HG03097 (cell line): ENCODE results near the gene PLG.
"Not testable (repeated sequence)": the region's sequence is repeated elsewhere in the genome, so short reads cannot be mapped to it uniquely, and the experiment has no call there.

Source experiments
- ATAC-seq: cut with Tn5 transposase; IDR thresholded peaks from one replicate; pipeline ENCODE4 v1.9.1; 2021; ENCODE audit not compliant: unreplicated experiment, low FRiP score

The PLG gene

GRCh38 chr6:160768101-160768500 lies 66.1 kb downstream of the PLG start:
- no peak for ATAC-seq

DNA sequence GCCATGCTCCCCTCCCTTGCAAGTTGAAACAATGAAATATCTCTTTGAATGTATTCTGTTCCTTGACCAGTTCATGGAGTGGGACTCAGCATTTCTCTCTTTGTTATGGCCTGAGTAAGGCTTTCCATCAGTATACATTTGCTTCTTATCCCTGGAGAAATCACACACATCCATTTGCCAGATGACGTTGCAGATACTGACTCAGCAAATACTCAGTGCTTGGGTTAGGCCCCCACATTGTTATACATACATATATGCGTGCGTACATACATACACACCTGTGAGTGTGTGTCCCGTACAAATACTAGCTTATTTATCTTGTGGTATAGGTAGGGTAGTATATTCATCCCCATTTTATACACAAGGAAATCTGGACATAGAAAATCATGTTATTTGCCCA lies 72.4 kb downstream of the PLG start:
- no peak for ATAC-seq

DNA sequence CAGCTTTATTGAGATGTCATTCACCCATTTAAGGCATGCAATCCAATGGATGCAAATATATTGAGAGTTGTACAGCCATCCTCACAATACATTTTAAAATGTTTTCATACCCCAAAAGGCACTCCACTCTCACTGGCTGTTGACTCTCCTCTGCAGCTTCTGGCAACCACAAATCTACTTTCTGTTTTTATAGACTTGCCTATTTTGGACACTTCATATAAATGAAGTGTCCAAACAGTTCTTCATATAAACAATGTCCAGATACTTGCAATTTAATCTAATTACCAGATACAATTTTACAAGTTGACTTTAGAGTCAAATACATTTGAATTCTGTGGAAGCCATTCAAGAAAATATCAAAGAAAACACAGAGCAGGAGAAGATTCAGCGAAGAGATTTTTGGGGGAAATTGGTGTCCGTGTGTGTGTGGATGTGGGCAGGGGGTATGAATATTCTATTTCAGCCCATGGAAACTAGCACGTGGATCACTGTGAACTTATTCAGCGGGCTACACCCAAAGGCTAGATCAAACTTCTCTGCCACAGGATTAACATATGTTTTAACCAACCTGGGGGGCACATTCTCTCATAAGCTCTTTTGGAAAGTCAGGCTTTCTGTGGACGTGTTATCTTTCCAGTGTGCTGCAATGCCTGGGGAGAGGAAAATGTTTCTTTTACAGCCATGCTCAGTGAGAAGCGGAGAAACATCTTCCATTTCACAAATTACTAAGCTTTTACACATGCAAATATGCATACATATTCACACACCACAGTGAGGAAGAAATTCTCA lies 73.9 kb downstream of the PLG start:
- no peak for ATAC-seq

DNA sequence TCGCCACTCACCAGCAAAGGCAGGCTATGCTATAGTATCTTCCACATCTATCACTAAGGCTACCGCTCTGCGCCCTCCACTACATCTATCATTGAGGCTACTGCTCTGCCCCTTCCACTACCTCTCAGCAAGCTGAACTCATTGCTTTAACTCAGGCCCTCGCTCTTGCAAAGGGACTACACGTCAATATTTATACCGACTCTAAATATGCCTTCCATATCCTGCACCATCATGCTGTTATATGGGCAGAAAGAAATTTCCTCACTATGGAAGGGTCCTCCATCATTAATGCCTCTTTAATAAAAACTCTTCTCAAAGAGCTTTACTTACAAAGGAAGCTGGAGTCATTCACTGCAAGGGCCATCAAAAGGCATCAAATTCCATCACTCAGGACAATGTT lies 77.1 kb downstream of the PLG start:
- not testable (repeated sequence) for ATAC-seq

- not testable (repeated sequence) for ATAC-seq
These were observed 78.6 kb downstream of the PLG start for GRCh38 chr6:160780656-160781055.

DNA sequence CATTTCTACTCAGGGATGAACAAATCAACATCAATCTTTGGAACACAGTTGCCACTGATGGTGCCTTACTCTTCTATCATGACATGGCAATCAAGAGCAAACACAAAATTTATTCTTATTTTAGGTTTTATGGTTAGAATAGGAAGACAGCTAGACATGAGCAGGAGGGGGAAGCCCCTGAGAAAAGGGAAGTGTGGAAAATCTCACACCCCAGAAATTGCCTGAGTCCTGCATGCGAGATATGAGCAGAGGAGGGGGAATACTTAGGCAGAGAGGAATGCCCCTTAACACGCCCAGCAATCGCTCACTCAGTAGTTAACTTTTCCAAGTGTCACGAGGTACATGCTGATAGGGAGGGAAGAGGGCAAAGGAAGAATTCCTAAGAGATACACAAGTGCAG lies 79.3 kb downstream of the PLG start:
- ATAC-seq = no peak

DNA sequence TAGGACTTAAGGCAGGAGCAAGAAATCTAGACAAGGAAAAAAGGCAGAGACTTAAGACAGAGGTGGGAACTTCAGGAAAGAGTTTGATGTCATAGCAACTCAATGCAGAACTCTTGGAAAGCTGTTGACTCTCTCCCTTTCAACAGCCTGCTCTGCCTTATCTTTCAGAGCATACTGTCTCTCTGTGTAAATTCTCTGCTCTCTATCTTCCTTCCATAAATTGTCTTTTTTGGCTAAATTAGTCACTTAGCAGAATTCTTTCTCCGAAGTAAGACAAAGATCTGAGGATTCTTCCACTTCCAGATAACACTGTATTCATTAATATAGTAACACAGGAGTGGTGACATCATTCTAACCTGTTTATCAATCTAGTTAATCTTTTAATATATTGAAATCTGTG lies 80.2 kb downstream of the PLG start:
- no peak for ATAC-seq

DNA sequence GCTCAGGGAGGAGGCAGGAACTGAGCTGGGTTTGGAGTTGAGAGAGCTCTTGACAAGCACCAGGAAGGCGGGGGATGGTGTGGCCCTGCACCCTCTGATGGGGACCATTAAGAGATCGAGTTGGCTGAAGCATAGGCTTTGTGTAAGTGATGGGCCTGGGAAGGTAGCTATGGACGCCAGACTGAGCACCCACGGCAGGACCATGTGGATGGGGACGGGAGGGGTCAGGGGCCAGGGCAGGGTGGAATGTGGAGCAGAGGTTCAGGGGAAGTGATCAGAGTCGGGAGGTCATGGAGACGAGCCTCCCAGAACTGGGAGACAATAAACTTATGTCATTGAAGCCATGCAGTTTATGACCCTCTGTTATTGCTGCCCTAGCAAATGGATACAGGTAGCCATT lies 81.7 kb downstream of the PLG start:
- no peak for ATAC-seq

DNA sequence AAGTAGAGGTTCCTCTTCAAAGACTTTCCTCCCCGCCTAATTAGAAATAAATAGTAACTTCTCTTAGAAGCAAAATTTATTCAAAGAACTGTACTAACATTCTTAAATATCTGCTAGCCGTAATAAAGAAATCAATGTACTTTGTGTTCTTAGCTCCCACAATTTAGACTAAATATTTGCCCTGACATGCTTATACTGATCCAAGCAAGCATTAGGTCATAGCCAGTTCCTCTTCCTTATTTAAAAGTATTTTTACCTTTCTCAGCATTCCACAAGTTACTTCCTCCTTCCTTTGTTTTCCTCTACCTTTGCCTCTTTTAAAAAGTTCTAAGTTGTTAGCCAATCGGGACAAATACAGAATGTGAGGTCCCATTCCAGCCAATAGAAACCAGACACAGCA lies 86.1 kb downstream of the PLG start:
- ATAC-seq = not testable (repeated sequence)

DNA sequence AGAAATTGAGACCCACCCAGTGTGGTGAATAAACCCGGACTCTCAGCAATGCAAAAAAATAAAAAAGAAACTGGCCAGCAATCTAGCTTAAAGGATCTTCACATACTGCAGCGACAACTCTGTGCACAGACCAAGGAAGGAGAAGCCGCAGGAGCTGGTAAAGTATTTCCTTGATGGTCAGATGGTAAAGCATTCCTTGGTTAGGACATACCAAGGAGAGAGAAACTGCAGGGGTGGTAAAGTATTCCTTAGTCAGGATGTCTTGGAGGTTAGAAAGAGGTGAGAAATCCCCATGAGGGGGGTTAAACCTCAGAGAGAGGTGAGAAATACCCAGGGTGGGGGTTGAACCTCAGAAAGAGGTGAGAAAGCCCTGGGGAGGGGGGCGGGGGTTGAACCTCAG lies 86.8 kb downstream of the PLG start:
- ATAC-seq = no peak

GRCh38 chr6:160789263-160790027 lies 87.4 kb downstream of the PLG start:
- no peak for ATAC-seq

- ATAC-seq = no peak
These were observed 88.2 kb downstream of the PLG start for GRCh38 chr6:160790028-160790792.

DNA sequence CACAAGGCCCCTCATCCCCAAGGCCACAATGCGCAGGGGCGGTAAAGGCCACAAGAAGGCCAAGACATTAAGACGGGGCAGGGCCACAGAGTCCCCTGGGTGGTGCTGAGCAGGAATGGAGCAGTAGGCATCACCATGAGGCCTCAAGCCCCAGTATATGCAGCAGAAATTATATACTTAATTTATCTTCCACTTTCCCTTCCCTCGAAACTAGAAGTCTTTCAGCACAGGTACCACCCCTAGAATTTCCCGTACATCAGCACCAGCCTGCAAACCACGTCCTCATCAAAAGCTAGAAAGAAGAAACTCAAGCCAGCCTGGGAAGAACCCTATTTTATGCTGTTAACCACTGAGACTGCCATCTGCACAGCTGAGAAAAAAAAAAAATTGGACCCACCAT lies 89.4 kb downstream of the PLG start:
- ATAC-seq = no peak

GRCh38 chr6:160791981-160792418 lies 90.0 kb downstream of the PLG start:
- ATAC-seq = no peak

- no peak for ATAC-seq
These were observed 90.7 kb downstream of the PLG start for GRCh38 chr6:160792708-160793107.

DNA sequence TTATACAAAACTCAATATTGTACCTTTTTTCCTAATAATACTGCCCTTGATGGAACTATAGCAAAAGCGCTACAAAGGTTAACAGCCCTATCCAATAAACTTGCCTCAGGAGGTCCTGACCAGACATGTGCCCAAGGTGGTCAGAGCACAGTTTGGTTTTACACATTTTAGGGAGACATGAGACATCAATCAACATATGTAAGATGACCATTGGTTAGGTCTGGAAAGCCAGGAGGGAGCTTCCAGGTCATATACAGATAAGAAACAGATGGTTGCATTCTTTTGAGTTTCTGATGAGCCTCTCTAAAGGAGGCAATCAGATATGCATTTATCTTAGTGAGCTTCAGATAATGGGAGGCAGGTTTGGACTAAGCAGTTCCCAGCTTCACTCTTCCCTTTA lies 91.6 kb downstream of the PLG start:
- ATAC-seq = no peak

DNA sequence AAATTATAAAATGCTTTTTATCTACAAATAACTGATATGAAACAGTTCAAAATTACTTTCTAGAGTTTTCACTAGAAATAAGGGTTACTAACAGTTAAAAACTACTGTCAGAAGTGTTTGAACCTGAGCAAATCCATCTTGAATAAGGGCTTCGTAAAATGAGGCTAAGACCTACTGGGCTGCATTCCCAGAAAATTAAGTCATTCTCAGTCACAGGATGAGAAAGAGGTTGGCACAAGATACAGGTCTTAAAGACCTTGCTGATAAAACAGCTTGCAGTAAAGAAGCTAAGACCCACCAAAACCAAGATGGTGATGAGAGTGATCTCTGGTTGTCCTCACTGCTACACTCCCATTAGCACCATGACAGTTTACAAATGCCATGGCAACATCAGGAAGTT lies 93.7 kb downstream of the PLG start:
- no peak for ATAC-seq

DNA sequence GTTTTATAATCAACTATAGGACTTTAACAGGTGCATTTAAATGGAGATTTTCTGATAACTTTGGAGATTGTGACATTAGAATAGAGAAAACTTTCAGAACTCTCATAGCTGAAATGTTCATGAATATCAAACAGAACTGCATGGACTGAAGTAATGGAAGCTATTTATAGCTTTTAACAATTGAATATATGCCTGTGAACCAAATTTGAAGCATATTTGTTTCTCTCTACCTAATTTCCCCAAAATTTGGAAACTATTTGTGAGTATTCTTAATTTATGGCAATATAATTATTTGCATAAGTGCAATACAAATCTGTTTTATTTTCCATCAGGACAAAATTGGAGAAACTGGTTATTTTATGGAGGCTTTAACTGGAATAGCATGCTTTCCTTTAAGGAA lies 96.6 kb downstream of the PLG start:
- no peak for ATAC-seq

- ATAC-seq = no peak
These were observed 97.9 kb downstream of the PLG start for GRCh38 chr6:160799801-160800506.

DNA sequence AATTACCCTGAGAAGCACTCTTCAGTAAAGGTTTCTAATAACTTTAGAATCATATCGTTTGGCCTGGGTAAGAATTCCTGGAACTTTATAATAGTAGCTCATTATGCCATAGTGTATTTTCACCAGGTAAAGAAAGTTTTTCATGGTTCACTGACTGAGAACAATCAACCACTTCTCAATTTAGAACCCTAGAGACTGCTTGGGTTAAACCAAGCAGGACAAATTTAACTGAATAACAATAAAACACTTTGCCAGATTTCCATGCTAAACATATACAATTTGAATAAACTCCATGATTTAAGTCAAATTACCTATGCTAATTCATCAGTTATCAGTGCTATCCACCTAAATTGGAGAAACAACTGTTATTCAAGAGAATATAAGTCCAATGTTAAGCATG lies 99.4 kb downstream of the PLG start:
- ATAC-seq = no peak

- not testable (repeated sequence) for ATAC-seq
These were observed 100.0 kb downstream of the PLG start for GRCh38 chr6:160802049-160802448.
